Stimulated activated naive B cell treated with anti-CD40 and anti-IgM and Interleukin-4, amounts not matched to agents 10 μg/mL and 1 μg/mL and 100 μg/mL, for 72 hours (primary cell): ENCODE results near the gene CD226.

Source experiments
- ATAC-seq, 2 donors: fragments of 150-1000 bp; cut with Tn5 transposase; replicated peaks; 2 replicates each; pipeline ENCODE4 v1.10.0; 2021; ENCODE audit warnings: moderate library complexity in 1 of 2
- DNase-seq: peaks from one replicate; pipeline ENCODE4 v3.0.0; 2021
- H3K27ac Mint-ChIP-seq: one replicate; pipeline ENCODE4 v1.8.0; 2022; ENCODE audit warnings: mild to moderate bottlenecking, mixed read lengths
- H3K27me3 Mint-ChIP-seq, 2 donors: one replicate each; pipeline ENCODE4 v1.8.0; 2022; ENCODE audit warnings: mixed read lengths in 2 of 2
- H3K36me3 Mint-ChIP-seq, 2 donors: one replicate each; pipeline ENCODE4 v1.8.0; 2022; ENCODE audit warnings: mixed read lengths in 2 of 2, mild to moderate bottlenecking in 1 of 2
- H3K4me1 Mint-ChIP-seq, 2 donors: one replicate each; pipeline ENCODE4 v1.8.0; 2022; ENCODE audit warnings: mixed read lengths in 2 of 2, mild to moderate bottlenecking in 1 of 2
- H3K4me3 Mint-ChIP-seq, 2 donors: one replicate each; pipeline ENCODE4 v1.8.0; 2022; ENCODE audit warnings: mild to moderate bottlenecking in 2 of 2, mixed read lengths in 2 of 2, moderate library complexity in 1 of 2
- H3K9me3 Mint-ChIP-seq, 2 donors: one replicate each; pipeline ENCODE4 v1.8.0; 2022; ENCODE audit warnings: mixed read lengths in 2 of 2, mild to moderate bottlenecking in 1 of 2

CD226 gene

DNA sequence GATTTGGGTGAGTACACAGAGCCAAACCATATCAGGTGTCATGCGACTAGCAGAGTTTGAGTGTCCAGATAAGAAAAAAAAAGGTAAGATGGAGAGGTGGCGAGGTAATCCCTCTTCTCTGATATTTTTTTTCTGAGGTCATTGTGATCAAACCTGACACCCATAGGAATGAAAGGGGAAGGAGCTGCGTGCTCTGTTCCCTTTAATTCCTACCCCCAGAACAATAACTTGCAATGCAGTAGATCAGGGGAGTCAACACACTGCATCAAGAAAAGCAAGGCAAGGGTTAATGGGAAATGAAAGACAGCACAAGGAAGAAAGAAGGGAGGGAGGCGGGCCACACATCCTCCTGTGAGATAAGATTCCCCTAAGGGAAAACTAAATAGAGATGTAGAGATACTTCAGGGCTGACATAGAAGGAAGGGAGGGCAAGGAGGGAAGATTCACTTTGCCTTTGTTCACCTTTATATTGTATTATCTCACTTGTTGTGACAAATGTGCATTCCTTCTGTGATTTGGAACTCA lies 132.8 kb downstream of the CD226 start:
- Mint-ChIP-seq H3K27ac (no peak overlapping the region), H3K4me3 (no peak overlapping the region), H3K27me3 (peaks cover 0 to 6% of the 10 kb centered on the region in 2 donors), H3K9me3 (peaks cover 4 to 7% of the 10 kb centered on the region in 2 donors), H3K36me3 (no peaks in the 10 kb centered on the region), H3K4me1 (no peaks in the 10 kb centered on the region)
- no peak for DNase-seq
- no peak for ATAC-seq

DNA sequence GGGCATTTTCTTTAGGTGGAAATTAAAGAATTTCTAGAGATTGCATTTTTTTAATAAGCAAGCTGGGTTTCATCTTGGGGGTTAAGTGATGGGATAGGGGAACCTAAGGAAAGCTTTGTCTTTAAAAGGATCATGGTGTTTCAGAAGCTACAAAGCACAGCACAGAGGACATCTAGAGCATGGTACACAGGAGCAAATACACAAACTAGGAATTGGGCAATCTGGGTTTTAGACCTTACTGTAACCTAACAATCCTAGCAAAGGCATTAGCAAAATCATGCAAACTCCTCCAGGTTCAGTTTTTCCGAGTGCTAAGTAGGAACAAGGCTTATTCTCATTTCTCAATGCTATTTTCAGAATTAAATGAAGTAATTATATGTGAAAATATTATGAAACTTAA lies 134.1 kb downstream of the CD226 start:
- no peak for ATAC-seq
- no peak overlapping the region for H3K27ac Mint-ChIP-seq
- peaks cover 0 to 6% of the 10 kb centered on the region in 2 donors for H3K27me3 Mint-ChIP-seq
- no peak overlapping the region for H3K4me3 Mint-ChIP-seq
- H3K9me3 Mint-ChIP-seq, result peaks cover 5 to 8% of the 10 kb centered on the region in 2 donors
- no peaks in the 10 kb centered on the region for H3K4me1 Mint-ChIP-seq
- no peaks in the 10 kb centered on the region for H3K36me3 Mint-ChIP-seq
- no peak for DNase-seq

DNA sequence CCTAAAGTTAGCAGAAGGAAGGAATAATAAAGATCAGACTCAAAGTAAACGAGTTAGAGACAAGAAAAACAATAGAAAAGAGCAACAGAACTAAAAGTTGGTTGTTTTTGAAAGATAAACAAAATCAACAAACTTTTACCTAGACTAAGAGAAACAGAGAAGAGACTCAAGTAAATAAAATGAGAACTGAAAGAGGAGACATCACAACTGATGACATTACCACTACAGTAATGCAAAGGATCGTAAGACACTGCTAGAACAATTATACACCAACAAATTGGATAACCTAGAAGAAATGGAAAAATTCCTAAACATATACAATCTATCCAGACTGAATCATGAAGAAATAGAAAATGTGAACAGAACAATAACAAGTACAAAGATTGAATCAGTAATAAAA lies 139.3 kb downstream of the CD226 start:
- H3K36me3 Mint-ChIP-seq, result no peaks in the 10 kb centered on the region

DNA sequence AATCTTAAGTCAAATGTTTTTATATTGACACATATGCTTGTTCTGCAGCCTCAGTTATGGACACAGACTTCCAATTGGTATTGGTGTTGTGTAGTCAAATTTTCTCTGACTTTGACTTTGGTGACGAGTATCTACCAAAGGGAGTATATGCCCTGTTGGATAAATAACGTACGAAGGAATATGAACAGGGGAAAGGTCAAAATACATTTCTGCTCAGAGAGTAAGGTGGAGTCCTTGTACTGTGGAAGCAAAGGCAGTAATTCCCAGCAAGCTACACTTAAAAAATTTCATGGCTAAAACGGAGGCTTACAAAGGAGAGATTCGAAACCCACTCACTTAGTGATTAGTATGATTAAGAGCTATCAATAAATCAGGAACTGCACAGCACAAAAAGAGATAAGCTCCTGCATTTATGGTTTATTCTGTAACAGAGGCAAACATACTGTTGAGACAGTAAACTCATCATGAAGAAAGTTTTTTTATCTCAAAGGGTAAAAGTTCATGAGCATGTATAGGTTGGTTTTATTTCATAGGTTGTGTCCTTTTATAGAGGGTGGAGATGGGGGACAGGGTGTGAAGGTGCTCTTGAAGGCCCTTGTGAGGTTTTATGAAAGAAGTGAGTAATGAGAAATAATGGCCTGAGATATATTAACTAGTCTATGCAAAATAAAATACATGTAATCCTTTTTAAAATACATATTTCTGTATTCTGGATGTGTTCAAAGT lies 142.7 kb downstream of the CD226 start:
- Mint-ChIP-seq H3K4me1 (no peaks in the 10 kb centered on the region), H3K4me3 (no peak overlapping the region), H3K27me3 (peaks cover under 1 to 5% of the 10 kb centered on the region in 2 donors)

More for the DNA sequence above, 139.3 kb downstream of the CD226 start:
- no peaks in the 10 kb centered on the region for H3K4me1 Mint-ChIP-seq
- no peak overlapping the region for H3K4me3 Mint-ChIP-seq
- peaks cover 5% of the 10 kb centered on the region in 2 donors for H3K9me3 Mint-ChIP-seq
- no peak overlapping the region for H3K27ac Mint-ChIP-seq
- DNase-seq (no peak), ATAC-seq (no peak)
- peaks cover 5 to 6% of the 10 kb centered on the region in 2 donors for H3K27me3 Mint-ChIP-seq

More for the DNA sequence above, 142.7 kb downstream of the CD226 start:
- H3K9me3 Mint-ChIP-seq, result peaks cover 1% of the 10 kb centered on the region in 2 donors
- no peak overlapping the region for H3K27ac Mint-ChIP-seq
- ATAC-seq, result no peak
- no peaks in the 10 kb centered on the region for H3K36me3 Mint-ChIP-seq
- no peak for DNase-seq
